Measurements from ENCODE around the gene ACOT7. TPM values are rescaled to one million over a fixed set of nuclear protein-coding genes. Genes with fewer than 3 reads are reported as not detected.
A peak's percentile ranks its signal among the peaks of the same experiment; 100 is the strongest.

The ACOT7 gene
- total and polyA plus RNA-seq, 2 experiments from 2014 or later = 167 to 169 TPM

DNA sequence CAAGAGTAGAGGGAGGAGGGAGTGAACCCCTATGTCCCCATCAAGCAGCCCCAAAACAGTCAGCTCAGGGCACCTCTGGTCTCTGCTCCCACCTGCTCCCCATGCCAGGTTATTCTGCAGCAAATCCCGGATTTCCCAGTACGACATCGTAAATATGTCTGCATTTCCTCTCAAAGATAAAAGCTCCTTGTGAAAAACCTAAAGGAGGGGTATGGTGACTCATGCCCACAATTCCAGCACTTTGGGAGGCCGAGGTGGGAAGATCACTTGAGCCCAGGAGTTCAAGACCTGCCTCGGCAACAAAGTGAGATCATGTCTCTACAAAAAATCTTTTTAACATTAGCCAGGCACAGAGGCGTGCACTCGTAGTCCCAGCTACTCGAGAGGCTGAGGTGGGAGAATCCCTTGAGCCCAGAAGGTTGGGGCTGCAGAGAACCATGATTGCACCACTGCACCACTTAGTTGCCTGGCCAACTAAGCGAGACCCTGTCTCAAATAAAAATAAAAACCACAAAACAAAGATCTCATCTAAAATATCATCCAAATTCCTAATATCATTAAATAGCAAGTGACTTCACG is 7.1 kb downstream of the ACOT7 start (continued):
- TF ChIP-seq, protein P1, sequence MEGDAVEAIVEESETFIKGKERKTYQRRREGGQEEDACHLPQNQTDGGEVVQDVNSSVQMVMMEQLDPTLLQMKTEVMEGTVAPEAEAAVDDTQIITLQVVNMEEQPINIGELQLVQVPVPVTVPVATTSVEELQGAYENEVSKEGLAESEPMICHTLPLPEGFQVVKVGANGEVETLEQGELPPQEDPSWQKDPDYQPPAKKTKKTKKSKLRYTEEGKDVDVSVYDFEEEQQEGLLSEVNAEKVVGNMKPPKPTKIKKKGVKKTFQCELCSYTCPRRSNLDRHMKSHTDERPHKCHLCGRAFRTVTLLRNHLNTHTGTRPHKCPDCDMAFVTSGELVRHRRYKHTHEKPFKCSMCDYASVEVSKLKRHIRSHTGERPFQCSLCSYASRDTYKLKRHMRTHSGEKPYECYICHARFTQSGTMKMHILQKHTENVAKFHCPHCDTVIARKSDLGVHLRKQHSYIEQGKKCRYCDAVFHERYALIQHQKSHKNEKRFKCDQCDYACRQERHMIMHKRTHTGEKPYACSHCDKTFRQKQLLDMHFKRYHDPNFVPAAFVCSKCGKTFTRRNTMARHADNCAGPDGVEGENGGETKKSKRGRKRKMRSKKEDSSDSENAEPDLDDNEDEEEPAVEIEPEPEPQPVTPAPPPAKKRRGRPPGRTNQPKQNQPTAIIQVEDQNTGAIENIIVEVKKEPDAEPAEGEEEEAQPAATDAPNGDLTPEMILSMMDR (conservative IDR thresholded peaks at IDR 0.05; ENCODE audit: low read depth in 2 of 2) = no peak

- peak; percentile 96 for DNase-seq (ENCODE audit: low spot score)
- Histone ChIP-seq H3K27me3 (ENCODE audit: insufficient read depth) (no peaks in the 10 kb centered on the region), H3K4me3 (peak overlapping the region; percentile 46; the same call in 1 of the 2 replicates), H2AFZ (no peak overlapping the region), H3K36me3 (ENCODE audit: insufficient read depth) (no peaks in the 10 kb centered on the region; the same call in 1 of the 2 replicates), H3K79me2 (replicated peaks; ENCODE audit: insufficient read depth) (peaks cover 96% of the 10 kb centered on the region), H3K9me2 (ENCODE audit: insufficient read depth) (no peaks in the 10 kb centered on the region), H3K27ac (ENCODE audit: low read depth) (peak overlapping the region; percentile 83), H3K4me2 (peak overlapping the region; percentile 76), H4K20me1 (replicated peaks; ENCODE audit: insufficient read depth) (peaks cover 16% of the 10 kb centered on the region), H3F3A (replicated peaks; ENCODE audit: low read depth) (peaks cover 12% of the 10 kb centered on the region), H3K4me1 (ENCODE audit: insufficient read depth) (peaks cover 33% of the 10 kb centered on the region)
- TF ChIP-seq EZH2phosphoT487 (IDR thresholded peaks at IDR 0.05; ENCODE audit: unreplicated experiment) (no peak), POLR2AphosphoS5 (IDR thresholded peaks at IDR 0.05; ENCODE audit: low read depth) (peak; percentile 19; the same call in 1 of the 2 replicates), ETS1 (IDR thresholded peaks at IDR 0.05) (peak; percentile 70; the same call in 1 of the 2 replicates), CREB1 (CRISPR knock-in tag; IDR thresholded peaks at IDR 0.05; ENCODE audit: low read depth) (peak; percentile 89)
- peak; percentile 90 for ATAC-seq
- H3K27me3 Mint-ChIP-seq (ENCODE audit: insufficient read depth, low read depth, poor library complexity) = peaks cover 17% of the 10 kb centered on the region
- peak overlapping the region; percentile 67 for H3K4me3 Mint-ChIP-seq
- H3K27ac Mint-ChIP-seq = peak overlapping the region; percentile 100
- H3K36me3 Mint-ChIP-seq (ENCODE audit: low read depth) = peaks cover 28% of the 10 kb centered on the region
- peaks cover 32% of the 10 kb centered on the region for H3K4me1 Mint-ChIP-seq
- peaks cover under 1% of the 10 kb centered on the region; the same call in 1 of the 3 replicates for H3K9me3 Mint-ChIP-seq
Observed at GRCh38 chr1:6385488-6386191, 7.9 kb downstream of the ACOT7 start.

DNA sequence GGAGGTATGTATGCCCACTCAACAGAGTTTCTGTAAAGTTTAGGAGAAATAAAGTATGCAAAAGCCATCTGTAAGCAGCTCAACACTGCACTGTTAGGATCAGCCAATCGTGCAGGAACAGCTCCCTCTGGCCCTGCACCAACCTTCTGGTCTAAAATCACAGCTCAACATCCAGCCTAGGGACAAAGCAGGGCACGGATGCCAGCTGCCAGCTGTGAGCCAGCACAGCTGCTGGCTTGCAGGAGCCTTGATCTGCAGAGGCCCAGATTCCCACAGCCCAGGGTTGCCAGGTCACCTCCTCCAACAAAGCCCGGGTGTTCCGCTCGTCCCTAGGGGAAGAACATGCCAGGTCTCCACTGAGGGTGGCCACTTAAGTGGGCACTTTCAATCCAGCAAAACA is 8.6 kb downstream of the ACOT7 start:
- Histone ChIP-seq H4K20me1 (replicated peaks; ENCODE audit: insufficient read depth) (peaks cover 19% of the 10 kb centered on the region), H2AFZ (no peak overlapping the region), H3K9me2 (ENCODE audit: insufficient read depth) (no peaks in the 10 kb centered on the region), H3K79me2 (replicated peaks; ENCODE audit: insufficient read depth) (peaks cover 96% of the 10 kb centered on the region), H3F3A (replicated peaks; ENCODE audit: low read depth) (peaks cover 12% of the 10 kb centered on the region), H3K36me3 (ENCODE audit: insufficient read depth) (no peaks in the 10 kb centered on the region; the same call in 1 of the 2 replicates), H3K4me3 (peak overlapping the region; percentile 46; the same call in 1 of the 2 replicates), H3K4me1 (ENCODE audit: insufficient read depth) (peaks cover 33% of the 10 kb centered on the region), H3K27ac (ENCODE audit: low read depth) (peak overlapping the region; percentile 83; the same call in 1 of the 2 replicates), H3K4me2 (peak overlapping the region; percentile 76), H3K27me3 (ENCODE audit: insufficient read depth) (no peaks in the 10 kb centered on the region)
- peak overlapping the region; percentile 100 for H3K27ac Mint-ChIP-seq
- H3K4me3 Mint-ChIP-seq = peak overlapping the region; percentile 67
- H3K36me3 Mint-ChIP-seq (ENCODE audit: low read depth) = peaks cover 26% of the 10 kb centered on the region
- H3K4me1 Mint-ChIP-seq = peaks cover 32% of the 10 kb centered on the region
- DNase-seq (ENCODE audit: low spot score) (no peak), ATAC-seq (no peak)
- H3K9me3 Mint-ChIP-seq = peaks cover 7% of the 10 kb centered on the region; the same call in 2 of the 3 replicates
- peaks cover 17% of the 10 kb centered on the region for H3K27me3 Mint-ChIP-seq (ENCODE audit: insufficient read depth, low read depth, poor library complexity)
- TF ChIP-seq POLR2AphosphoS5 (IDR thresholded peaks at IDR 0.05; ENCODE audit: low read depth) (no peak), NANOG (IDR thresholded peaks at IDR 0.05; ENCODE audit: borderline replicate concordance) (no peak), EZH2 (IDR thresholded peaks at IDR 0.05; ENCODE audit: low read depth, unreplicated experiment) (no peak)
- TF ChIP-seq, protein P2, sequence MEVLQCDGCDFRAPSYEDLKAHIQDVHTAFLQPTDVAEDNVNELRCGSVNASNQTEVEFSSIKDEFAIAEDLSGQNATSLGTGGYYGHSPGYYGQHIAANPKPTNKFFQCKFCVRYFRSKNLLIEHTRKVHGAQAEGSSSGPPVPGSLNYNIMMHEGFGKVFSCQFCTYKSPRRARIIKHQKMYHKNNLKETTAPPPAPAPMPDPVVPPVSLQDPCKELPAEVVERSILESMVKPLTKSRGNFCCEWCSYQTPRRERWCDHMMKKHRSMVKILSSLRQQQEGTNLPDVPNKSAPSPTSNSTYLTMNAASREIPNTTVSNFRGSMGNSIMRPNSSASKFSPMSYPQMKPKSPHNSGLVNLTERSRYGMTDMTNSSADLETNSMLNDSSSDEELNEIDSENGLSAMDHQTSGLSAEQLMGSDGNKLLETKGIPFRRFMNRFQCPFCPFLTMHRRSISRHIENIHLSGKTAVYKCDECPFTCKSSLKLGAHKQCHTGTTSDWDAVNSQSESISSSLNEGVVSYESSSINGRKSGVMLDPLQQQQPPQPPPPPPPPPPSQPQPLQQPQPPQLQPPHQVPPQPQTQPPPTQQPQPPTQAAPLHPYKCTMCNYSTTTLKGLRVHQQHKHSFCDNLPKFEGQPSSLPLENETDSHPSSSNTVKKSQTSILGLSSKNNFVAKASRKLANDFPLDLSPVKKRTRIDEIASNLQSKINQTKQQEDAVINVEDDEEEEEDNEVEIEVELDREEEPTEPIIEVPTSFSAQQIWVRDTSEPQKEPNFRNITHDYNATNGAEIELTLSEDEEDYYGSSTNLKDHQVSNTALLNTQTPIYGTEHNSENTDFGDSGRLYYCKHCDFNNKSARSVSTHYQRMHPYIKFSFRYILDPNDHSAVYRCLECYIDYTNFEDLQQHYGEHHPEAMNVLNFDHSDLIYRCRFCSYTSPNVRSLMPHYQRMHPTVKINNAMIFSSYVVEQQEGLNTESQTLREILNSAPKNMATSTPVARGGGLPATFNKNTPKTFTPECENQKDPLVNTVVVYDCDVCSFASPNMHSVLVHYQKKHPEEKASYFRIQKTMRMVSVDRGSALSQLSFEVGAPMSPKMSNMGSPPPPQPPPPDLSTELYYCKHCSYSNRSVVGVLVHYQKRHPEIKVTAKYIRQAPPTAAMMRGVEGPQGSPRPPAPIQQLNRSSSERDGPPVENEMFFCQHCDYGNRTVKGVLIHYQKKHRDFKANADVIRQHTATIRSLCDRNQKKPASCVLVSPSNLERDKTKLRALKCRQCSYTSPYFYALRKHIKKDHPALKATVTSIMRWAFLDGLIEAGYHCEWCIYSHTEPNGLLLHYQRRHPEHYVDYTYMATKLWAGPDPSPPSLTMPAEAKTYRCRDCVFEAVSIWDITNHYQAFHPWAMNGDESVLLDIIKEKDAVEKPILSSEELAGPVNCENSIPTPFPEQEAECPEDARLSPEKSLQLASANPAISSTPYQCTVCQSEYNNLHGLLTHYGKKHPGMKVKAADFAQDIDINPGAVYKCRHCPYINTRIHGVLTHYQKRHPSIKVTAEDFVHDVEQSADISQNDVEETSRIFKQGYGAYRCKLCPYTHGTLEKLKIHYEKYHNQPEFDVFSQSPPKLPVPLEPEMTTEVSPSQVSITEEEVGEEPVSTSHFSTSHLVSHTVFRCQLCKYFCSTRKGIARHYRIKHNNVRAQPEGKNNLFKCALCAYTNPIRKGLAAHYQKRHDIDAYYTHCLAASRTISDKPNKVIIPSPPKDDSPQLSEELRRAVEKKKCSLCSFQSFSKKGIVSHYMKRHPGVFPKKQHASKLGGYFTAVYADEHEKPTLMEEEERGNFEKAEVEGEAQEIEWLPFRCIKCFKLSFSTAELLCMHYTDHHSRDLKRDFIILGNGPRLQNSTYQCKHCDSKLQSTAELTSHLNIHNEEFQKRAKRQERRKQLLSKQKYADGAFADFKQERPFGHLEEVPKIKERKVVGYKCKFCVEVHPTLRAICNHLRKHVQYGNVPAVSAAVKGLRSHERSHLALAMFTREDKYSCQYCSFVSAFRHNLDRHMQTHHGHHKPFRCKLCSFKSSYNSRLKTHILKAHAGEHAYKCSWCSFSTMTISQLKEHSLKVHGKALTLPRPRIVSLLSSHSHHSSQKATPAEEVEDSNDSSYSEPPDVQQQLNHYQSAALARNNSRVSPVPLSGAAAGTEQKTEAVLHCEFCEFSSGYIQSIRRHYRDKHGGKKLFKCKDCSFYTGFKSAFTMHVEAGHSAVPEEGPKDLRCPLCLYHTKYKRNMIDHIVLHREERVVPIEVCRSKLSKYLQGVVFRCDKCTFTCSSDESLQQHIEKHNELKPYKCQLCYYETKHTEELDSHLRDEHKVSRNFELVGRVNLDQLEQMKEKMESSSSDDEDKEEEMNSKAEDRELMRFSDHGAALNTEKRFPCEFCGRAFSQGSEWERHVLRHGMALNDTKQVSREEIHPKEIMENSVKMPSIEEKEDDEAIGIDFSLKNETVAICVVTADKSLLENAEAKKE (CRISPR knock-in tag; IDR thresholded peaks at IDR 0.05) = no peak

All from GM23338 (cell line).